Epithelial cell of proximal tubule (primary cell): ENCODE data around the gene ZCCHC24. TPM values are rescaled to one million over a fixed set of nuclear protein-coding genes. Genes with fewer than 3 reads are reported as not detected.

Source experiments
- DNase-seq: peaks from one replicate; pipeline ENCODE4 v3.0.0-alpha.2; 2011; ENCODE audit warnings: low read depth
- H3K4me3 ChIP-seq: 2 replicates; pipeline ENCODE4 v1.5.1; 2011; ENCODE audit warnings: low read depth, mild to moderate bottlenecking, low read length
- total RNA-seq: library from RNA; depleted of rRNA; stranded (reverse); fragments of >200 nt; gene quantifications from 2 replicates; pipeline ENCODE4 v1.2.3, GENCODE V29; 2015
- TF ChIP-seq, protein P1 (sequence below): conservative IDR thresholded peaks from 2 replicates; pipeline ENCODE4 v1.5.1; 2012; ENCODE audit warnings: low read depth, mild to moderate bottlenecking, low read length

Gene ZCCHC24
- total RNA-seq, 1 donor from 2014 or later: 4.7 TPM

DNA sequence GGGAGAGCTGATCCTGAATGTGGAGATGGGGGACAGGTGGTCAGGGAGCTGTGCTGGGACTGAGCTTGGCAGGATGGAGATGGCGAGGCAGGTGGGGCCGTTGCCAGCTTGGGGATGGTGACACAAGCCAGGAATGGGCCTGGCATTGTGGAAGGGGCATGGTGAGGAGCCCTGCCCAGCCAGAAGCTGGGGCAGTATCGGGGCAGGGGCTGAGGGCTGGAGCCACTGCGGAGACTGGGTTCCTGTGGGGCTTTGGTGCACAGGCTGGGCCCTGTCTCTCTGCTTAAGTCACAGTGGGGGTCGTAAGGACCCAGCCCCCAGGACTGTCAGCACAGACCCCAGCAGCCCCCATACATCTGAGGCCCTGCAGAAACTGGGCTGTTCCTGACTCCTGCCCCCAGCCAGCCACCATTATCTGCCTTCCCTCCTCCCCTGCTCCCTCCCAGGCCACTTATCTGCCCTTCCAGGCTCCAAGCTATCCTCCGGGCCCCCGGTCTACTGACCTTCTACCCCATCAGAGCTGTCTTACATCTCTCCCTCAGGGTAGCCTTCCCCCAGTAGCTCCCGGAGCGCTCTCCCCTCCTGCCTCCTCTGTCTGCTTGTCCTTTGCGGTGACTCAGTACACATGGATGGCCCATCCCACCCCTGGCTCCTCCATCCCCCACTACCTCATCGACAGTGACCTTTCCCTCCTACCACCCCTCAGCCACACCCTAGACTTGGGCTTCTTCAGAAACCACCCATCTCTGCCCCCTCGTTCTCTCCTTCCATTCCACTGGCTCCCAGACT, 54.0 kb downstream of the ZCCHC24 start:
- TF ChIP-seq, protein P1, sequence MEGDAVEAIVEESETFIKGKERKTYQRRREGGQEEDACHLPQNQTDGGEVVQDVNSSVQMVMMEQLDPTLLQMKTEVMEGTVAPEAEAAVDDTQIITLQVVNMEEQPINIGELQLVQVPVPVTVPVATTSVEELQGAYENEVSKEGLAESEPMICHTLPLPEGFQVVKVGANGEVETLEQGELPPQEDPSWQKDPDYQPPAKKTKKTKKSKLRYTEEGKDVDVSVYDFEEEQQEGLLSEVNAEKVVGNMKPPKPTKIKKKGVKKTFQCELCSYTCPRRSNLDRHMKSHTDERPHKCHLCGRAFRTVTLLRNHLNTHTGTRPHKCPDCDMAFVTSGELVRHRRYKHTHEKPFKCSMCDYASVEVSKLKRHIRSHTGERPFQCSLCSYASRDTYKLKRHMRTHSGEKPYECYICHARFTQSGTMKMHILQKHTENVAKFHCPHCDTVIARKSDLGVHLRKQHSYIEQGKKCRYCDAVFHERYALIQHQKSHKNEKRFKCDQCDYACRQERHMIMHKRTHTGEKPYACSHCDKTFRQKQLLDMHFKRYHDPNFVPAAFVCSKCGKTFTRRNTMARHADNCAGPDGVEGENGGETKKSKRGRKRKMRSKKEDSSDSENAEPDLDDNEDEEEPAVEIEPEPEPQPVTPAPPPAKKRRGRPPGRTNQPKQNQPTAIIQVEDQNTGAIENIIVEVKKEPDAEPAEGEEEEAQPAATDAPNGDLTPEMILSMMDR: no peak
- DNase-seq: no peak
- no peak overlapping the region for H3K4me3 ChIP-seq

DNA sequence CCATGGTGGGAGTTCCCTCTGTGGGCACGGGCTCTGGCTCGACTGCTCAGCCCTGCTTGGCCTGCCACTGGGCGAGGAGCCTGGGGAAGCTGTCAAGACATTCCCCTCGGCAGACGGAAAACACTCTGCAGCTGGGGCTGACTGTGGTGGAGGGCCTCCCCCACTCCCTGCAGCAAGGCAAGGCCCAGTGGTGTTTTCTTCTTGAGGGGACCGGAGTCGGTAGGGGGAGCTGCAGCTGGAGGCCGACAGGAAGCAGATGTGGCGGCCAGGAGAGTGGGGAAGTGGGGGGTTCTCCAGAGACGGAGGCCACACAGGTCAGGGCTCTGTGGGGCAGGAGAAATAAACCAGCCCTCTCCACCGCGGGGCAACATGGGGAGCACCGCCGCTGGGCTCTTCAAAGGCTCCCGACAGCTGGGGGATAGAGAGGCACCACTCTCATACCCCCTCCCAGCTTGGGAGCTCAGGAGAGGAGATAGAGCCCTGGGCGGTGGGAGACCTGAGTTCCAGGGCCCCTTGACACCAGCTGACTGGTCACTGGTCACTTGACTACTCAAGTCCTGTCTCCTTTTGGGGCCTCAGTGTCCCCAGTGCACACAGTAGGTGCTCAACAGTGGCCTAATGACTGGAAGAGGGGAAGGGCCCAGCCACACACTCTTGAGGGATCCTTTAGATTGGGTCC, 54.7 kb downstream of the ZCCHC24 start:
- TF ChIP-seq, protein P1: no peak
- no peak overlapping the region for H3K4me3 ChIP-seq
- no peak for DNase-seq

DNA sequence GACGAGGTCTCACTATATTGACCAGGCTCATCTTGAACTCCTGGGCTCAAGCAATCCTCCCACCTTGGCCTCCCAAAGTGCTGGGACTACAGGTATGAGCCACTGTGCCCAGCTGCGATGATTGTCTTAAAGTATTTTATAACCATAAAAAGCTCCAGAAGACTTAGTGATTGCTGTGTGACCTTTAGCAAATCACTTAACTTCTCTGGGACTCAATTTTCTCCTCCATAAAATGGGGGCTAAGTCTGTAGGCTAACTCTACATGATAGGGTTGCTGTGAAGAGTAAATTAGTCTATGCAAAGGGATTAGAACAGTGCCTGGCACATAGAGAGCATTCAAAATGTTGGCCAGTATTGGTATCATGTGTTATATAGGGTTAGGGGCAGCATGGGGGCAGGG, 55.4 kb downstream of the ZCCHC24 start:
- TF ChIP-seq, protein P1: no peak
- no peak for DNase-seq
- H3K4me3 ChIP-seq: no peak overlapping the region

DNA sequence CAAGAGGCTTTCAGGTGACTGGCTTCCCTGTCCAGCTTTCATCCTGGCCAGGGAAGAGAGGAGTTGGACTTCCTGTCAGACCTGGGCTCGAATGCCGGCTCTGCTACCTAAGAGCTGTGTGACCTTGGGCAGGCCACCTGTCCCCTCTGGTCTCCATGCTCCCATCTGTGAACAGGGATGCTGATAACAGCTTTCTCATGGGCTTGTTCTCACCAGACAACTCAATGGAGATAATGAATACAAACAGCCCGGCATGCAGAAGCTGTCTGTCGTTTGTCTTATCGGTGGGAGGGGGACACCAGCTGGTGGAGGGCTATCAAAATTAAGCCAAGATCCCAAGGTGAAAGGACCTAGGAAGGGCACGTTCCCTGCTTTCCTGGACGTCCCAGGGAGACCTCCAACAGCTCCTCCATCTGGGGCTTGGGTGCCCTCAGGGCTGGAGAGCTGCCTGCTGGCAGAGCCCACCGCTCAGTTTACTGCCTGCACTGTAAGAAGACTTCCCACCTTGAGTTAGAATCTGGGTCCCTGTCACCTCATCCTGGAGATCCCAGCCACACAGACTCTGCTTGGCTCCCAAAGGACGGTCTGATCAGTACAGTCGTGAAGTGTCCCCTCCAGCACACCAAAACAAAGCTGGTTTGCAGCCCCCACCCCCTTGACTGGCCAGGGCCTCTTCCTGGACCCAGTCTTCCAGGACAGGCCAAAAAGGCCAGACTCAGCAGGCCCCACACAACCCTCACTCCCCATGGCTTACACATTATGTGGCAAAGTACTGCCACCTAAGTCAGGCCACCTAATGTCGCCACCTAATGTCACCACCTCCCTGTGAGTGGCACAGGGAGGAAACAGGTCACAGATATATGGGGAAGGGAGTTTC, 57.2 kb downstream of the ZCCHC24 start:
- TF ChIP-seq, protein P1: no peak
- no peak for DNase-seq
- H3K4me3 ChIP-seq: no peak overlapping the region

DNA sequence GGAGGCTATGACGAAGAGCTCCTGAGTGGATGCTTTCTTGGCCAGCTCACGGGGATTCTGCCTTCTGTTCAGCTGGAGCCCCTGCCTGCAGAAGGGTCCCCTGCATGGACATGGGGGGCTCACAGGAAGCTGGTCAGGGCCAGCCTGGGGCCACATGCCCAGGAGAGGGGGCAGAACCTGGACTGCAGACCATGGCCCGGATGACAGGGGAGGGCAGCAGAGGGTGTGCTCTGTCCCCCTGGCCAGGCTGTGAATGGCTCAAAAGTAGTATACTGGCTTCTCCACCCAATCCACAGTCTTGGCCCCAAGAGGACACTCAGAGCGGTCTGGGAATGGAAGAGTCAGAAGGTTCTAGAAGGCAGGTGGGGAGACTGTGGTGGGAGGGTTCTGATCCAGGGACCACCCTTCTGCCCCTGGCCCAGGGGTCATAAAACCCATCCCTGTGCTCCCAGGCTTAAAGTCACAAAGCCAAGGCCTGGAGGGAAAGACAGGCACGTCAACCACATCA, 57.9 kb downstream of the ZCCHC24 start:
- H3K4me3 ChIP-seq: no peak overlapping the region
- TF ChIP-seq, protein P1: no peak
- no peak for DNase-seq

DNA sequence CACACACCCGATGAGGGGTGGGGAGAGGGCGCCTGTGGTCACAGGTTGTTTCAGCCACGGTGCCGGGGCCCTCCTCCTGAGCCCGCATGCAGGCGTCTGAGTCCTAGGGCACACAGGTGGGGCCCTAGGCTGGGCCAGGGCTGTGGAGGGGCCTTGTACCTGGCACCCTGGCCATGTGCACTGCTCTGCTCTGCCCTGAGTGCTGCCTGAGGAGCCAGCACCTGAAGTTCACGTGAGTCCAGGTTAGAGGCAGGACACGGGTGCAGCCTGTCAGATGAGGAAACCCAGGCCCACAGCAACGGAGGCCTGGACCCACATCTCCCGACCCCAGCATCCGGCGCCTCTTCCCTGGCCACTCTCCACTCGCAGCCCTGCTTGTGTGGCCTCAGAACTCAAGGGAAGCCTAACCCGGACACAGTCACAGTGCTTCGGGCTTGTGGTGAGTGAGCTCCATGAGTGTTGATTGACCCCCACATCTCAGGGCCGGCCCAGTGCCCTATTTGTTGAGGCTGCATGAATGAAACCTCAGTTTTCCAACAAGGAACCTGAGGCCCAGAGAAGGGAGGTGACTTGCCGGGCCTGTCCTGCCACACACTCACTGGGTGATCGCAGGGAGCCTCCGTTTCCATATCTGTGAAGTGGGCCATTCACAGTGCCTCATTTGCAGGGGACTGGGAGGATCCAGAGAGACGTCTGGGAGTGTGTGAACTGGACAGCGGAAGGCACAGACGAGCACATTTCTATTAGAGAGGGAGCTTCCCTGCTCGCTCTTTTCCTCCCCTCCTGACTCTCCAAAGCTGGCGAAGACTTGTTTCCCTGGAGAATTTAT, 58.6 kb downstream of the ZCCHC24 start:
- TF ChIP-seq, protein P1: no peak
- DNase-seq: no peak
- H3K4me3 ChIP-seq: no peak overlapping the region
